Measurements from ENCODE around the gene ZNF609.

DNA sequence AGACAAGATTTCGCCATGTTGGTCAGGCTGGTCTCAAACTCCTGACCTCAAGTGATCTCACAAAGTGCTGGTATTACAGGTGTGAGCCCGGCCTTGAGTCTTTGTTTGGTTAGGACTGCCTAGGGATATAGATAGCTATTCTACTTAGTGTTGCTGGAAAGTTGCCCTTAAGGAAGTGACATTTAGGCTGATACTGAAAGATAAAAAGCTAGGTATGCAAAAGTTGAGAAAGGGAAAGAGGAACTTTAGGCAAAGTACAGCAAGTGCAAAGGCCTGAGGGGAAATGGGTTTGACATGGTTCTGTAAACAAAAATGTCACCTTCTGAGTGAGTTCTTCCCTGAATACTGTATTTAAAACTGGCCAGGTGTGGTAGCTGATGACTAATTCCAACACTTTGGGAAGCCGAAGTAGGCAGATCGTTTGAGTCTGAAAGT, 111.5 kb downstream of the ZNF609 start:
- TF ChIP-seq EP300 (IDR thresholded peaks at IDR 0.05) (no peak), CTCF (IDR thresholded peaks at IDR 0.05) (no peak)

Measured in gastroesophageal sphincter (tissue), 3 donors.